Measurements from ENCODE around the gene SLC50A1. TPM values are rescaled to one million over a fixed set of nuclear protein-coding genes. Genes with fewer than 3 reads are reported as not detected.
A peak's percentile ranks its signal among the peaks of the same experiment; 100 is the strongest.
"Not testable (repeated sequence)": the region's sequence is repeated elsewhere in the genome, so short reads cannot be mapped to it uniquely, and the experiment has no call there.

SLC50A1 gene
- total RNA-seq, 3 donors from 2014 or later (not counting 1 experiment from before 2014, with no cell fraction given): 31.7 to 33.5 (median 32.7) TPM

DNA sequence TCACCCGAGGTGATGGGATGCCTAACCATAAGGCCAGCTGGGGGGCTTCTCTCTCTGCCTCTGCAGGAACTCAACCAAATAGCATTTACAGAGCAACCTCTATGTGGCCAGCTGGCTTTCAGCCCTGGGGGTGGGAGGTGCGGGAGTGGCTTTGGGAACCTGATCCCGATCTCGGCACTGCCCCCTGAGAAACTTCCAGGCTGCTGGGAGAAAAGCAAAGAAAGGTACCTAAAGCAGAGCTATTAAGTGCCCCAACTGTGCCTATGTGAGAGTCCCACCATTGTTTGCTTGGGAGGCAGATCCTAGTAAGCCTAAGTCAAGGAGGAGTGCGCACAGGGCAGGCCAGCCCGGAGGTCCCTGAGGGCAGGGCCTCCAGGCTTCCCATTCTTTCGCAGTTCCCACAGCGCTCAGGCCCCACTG lies 30.4 kb downstream of the SLC50A1 start:
- H3K4me3 ChIP-seq (ENCODE audit: low read length): no peak overlapping the region
- peaks cover 0 to 15% of the 10 kb centered on the region in 2 donors for H3K4me1 Mint-ChIP-seq
- DNase-seq (no peak), ATAC-seq (no peak)
- WGBS (ENCODE audit: insufficient coverage): 54% methylated on average over 8 of the region's 8 CpGs
- intact Hi-C loops (cut with micrococcal nuclease): loop anchor here (5.0 kb wide), 1 partner anchor 39 kb away; the partner anchor contains the start of gene EFNA1
- H3K36me3 ChIP-seq (ENCODE audit: control insufficient read depth, insufficient read depth, low read length): peaks cover 14% of the 10 kb centered on the region
- no peaks in the 10 kb centered on the region for H3K9me3 ChIP-seq (ENCODE audit: control insufficient read depth, insufficient read depth, low read length)
- TF ChIP-seq, protein P1, sequence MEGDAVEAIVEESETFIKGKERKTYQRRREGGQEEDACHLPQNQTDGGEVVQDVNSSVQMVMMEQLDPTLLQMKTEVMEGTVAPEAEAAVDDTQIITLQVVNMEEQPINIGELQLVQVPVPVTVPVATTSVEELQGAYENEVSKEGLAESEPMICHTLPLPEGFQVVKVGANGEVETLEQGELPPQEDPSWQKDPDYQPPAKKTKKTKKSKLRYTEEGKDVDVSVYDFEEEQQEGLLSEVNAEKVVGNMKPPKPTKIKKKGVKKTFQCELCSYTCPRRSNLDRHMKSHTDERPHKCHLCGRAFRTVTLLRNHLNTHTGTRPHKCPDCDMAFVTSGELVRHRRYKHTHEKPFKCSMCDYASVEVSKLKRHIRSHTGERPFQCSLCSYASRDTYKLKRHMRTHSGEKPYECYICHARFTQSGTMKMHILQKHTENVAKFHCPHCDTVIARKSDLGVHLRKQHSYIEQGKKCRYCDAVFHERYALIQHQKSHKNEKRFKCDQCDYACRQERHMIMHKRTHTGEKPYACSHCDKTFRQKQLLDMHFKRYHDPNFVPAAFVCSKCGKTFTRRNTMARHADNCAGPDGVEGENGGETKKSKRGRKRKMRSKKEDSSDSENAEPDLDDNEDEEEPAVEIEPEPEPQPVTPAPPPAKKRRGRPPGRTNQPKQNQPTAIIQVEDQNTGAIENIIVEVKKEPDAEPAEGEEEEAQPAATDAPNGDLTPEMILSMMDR (IDR thresholded peaks at IDR 0.05): no peak
- peaks cover 0 to 7% of the 10 kb centered on the region in 2 donors for H3K27me3 Mint-ChIP-seq (ENCODE audit: low read depth in 2 of 2)
- no peaks in the 10 kb centered on the region for H3K36me3 Mint-ChIP-seq
- no peak overlapping the region for H3K4me3 Mint-ChIP-seq
- H3K27ac Mint-ChIP-seq: no peak overlapping the region
- no peak overlapping the region for H3K27ac ChIP-seq (ENCODE audit: low read length)
- H3K27me3 ChIP-seq (ENCODE audit: control insufficient read depth, insufficient read depth, low read length): peaks cover 2% of the 10 kb centered on the region
- peaks cover 15% of the 10 kb centered on the region for H3K4me1 ChIP-seq (ENCODE audit: control insufficient read depth, insufficient read depth, low read length)
- H3K9me3 Mint-ChIP-seq: no peaks in the 10 kb centered on the region

DNA sequence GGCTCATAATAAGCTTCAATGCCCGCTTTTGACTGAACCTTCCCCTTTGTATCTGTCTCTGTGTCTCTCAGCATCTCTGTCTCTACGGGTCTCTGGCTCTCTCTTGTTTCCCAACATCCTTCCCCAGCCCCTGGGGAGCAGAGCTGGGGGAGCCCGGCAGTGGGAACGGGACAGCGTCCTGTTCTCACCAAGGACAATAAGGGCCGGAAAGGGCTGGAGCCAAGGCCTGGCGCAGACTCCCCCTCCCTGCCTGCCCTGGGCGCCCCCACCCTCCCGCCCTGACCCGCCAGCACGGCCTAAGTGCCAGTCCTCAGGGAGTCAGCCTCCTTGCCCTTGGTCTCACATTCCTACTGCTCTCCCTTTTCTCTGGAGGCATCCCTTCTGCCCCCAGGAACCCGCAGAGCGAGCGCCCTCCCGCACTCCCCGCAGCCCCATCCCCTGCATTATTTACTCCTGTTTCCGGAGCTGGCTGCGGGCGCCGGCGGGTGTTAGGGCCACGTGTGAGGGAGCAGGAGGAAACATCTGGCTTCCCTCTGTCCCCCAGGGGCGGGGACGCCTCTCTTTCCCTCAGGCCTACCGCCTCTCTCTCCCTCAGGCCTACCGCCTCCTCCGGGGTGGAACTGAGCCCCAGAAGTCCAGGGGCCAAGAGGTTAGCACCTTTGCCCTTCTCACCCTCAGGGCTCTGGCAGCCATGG lies 31.0 kb downstream of the SLC50A1 start:
- no peaks in the 10 kb centered on the region for H3K9me3 ChIP-seq (ENCODE audit: control insufficient read depth, insufficient read depth, low read length)
- no peak for DNase-seq
- TF ChIP-seq, protein P1 (IDR thresholded peaks at IDR 0.05): no peak
- no peak overlapping the region for H3K27ac ChIP-seq (ENCODE audit: low read length)
- H3K4me3 Mint-ChIP-seq: no peak overlapping the region
- 18% methylated on average over 23 of the region's 27 CpGs for WGBS (ENCODE audit: insufficient coverage)
- no peak for ATAC-seq
- intact Hi-C loops (cut with micrococcal nuclease): loop anchor here (5.0 kb wide), 1 partner anchor 39 kb away; the partner anchor contains the start of gene EFNA1
- peaks cover 14% of the 10 kb centered on the region for H3K36me3 ChIP-seq (ENCODE audit: control insufficient read depth, insufficient read depth, low read length)
- peaks cover 2% of the 10 kb centered on the region for H3K27me3 ChIP-seq (ENCODE audit: control insufficient read depth, insufficient read depth, low read length)
- H3K9me3 Mint-ChIP-seq: no peaks in the 10 kb centered on the region
- H3K27ac Mint-ChIP-seq: no peak overlapping the region
- peaks cover 15% of the 10 kb centered on the region for H3K4me1 ChIP-seq (ENCODE audit: control insufficient read depth, insufficient read depth, low read length)
- peaks cover 0 to 15% of the 10 kb centered on the region in 2 donors for H3K4me1 Mint-ChIP-seq
- peaks cover 0 to 7% of the 10 kb centered on the region in 2 donors for H3K27me3 Mint-ChIP-seq (ENCODE audit: low read depth in 2 of 2)
- no peak overlapping the region for H3K4me3 ChIP-seq (ENCODE audit: low read length)
- no peaks in the 10 kb centered on the region for H3K36me3 Mint-ChIP-seq

DNA sequence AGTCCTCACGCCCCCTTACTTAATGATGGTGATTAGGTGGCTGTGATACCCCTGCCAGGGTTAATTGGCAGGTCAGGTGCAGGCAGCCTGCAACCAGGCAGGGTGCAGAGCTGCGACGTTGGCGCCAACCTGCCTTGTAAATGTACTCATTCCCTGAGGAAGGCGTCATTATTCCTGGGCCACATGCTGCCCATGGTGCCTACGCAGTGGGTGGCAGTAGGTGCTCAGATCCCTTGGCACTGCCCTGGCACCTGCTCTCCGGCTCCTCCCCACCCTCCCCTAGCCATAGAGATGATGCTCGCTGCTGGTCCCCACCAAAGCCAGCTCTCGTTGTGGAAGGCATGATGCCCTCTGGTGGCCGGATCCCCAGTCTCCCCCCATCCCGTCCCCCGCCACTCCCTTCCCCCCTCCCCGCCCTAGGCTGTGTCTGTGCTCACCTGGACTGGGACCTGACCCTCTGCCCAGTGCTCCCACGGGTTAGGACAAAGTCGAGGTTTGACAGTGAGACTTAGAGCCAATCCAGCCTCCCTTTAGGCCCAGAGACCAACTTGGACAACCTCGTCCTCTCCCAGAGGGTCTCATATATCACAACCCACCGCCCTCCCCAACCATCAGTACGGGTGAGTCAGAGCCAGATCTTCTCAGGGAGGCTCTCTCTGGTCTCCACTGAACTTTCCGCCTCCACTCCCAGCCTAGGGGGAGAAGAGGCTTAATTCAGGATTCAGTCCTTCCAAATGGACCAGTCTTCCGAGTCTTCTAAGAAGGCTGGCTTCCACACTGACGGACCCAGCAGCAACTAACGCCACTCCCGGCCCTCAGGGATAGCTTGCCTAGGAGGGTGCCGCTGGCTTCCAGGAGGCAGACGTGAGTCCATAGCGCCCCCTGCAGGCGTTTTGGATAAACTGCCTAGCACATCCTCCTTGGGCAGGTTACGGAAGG lies 31.8 kb downstream of the SLC50A1 start:
- 8% methylated on average over 25 of the region's 28 CpGs for WGBS (ENCODE audit: insufficient coverage)
- peaks cover 7 to 21% of the 10 kb centered on the region in 2 donors for H3K4me1 Mint-ChIP-seq
- H3K4me1 ChIP-seq (ENCODE audit: control insufficient read depth, insufficient read depth, low read length): peaks cover 20% of the 10 kb centered on the region
- peak overlapping the region; percentile 13 for H3K4me3 ChIP-seq (ENCODE audit: low read length)
- ATAC-seq (peak; percentile 81 to 87 (median 85)), DNase-seq (peak; percentile 82 to 93)
- H3K27ac ChIP-seq (ENCODE audit: low read length): no peak overlapping the region
- H3K27me3 ChIP-seq (ENCODE audit: control insufficient read depth, insufficient read depth, low read length): peaks cover 2% of the 10 kb centered on the region
- H3K36me3 Mint-ChIP-seq: no peaks in the 10 kb centered on the region
- TF ChIP-seq, protein P1 (IDR thresholded peaks at IDR 0.05): peak; percentile 84
- intact Hi-C loops (cut with micrococcal nuclease): loop anchor here (1.0 to 5.0 kb wide), 2 partner anchors 40 to 76 kb away; partner anchors contain the start of gene EFNA1
- peak overlapping the region in 1 of 2 donors; percentile 68 for H3K27ac Mint-ChIP-seq
- H3K4me3 Mint-ChIP-seq: peak overlapping the region; percentile 4
- no peaks in the 10 kb centered on the region for H3K9me3 Mint-ChIP-seq
- no peaks in the 10 kb centered on the region for H3K9me3 ChIP-seq (ENCODE audit: control insufficient read depth, insufficient read depth, low read length)
- peaks cover 14% of the 10 kb centered on the region for H3K36me3 ChIP-seq (ENCODE audit: control insufficient read depth, insufficient read depth, low read length)
- H3K27me3 Mint-ChIP-seq (ENCODE audit: low read depth in 2 of 2): peaks cover 0 to 7% of the 10 kb centered on the region in 2 donors

DNA sequence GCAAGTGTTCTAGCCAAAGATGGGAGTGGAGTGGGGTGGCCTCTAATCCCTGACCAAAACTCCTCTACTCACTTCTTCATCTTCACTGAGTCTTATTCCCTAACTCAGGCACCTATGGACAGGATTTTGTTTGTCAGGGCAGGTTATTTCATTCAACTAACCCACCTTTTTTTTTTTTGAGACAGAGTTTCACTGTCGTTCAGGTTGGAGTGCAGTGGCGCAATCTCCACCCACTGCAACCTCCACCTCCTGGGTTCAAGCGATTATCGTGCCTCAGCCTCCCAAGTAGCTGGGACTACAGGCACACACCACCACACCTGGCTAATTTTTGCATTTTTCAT lies 32.4 kb downstream of the SLC50A1 start:
- not testable (repeated sequence) for H3K9me3 ChIP-seq (ENCODE audit: control insufficient read depth, insufficient read depth, low read length); H3K27ac ChIP-seq (ENCODE audit: low read length); H3K9me3 Mint-ChIP-seq; H3K36me3 Mint-ChIP-seq; H3K4me3 ChIP-seq (ENCODE audit: low read length); ATAC-seq; DNase-seq; H3K4me3 Mint-ChIP-seq; H3K27me3 Mint-ChIP-seq (ENCODE audit: low read depth in 2 of 2); H3K27me3 ChIP-seq (ENCODE audit: control insufficient read depth, insufficient read depth, low read length)
- peaks cover 23% of the 10 kb centered on the region for H3K4me1 ChIP-seq (ENCODE audit: control insufficient read depth, insufficient read depth, low read length)
- WGBS (ENCODE audit: insufficient coverage): 55% methylated on average over 4 of the region's 4 CpGs
- Mint-ChIP-seq H3K4me1 (peaks cover 11 to 26% of the 10 kb centered on the region in 2 donors), H3K27ac (peak overlapping the region in 1 of 2 donors; percentile 68)
- intact Hi-C loops (cut with micrococcal nuclease): loop anchor here (1.0 to 5.0 kb wide), 2 partner anchors 41 to 77 kb away; partner anchors contain the start of gene EFNA1
- peaks cover 14% of the 10 kb centered on the region for H3K36me3 ChIP-seq (ENCODE audit: control insufficient read depth, insufficient read depth, low read length)
